Pancreas (tissue), 10 donors: ENCODE results near the gene BACE2. TPM values are rescaled to one million over a fixed set of nuclear protein-coding genes. Genes with fewer than 3 reads are reported as not detected.

Experiments
- ATAC-seq, 4 donors: fragments of 200-7000 bp; cut with Tn5 transposase; one replicate each; pipeline versions ENCODE4 v1.8.0 to v1.9.1; 2020; ENCODE audit warnings: mild to moderate bottlenecking in 4 of 4, moderate library complexity in 4 of 4
- DNase-seq, 6 donors: peaks; one replicate each; pipeline ENCODE4 v3.0.0-alpha.2; 2020
- FAIRE-seq: peaks from 2 replicates; lab custom pipeline; 2012; peaks lifted over from hg19 to GRCh38; lab: Jason Lieb, UNC
- H3K27ac ChIP-seq, 4 donors: fragments of 200-600 bp; sonication (generic); 1 replicate in 3 of 4; 2 replicates in 1 of 4; pipeline versions ENCODE4 v1.5.0 to v1.8.0; 2020
- H3K27me3 ChIP-seq, 4 donors: fragments of 200-600 bp; one replicate each; pipeline ENCODE4 v1.8.0; 2021
- H3K36me3 ChIP-seq, 3 donors: fragments of 200-600 bp; sonication (generic) in 1 of 3; one replicate each; pipeline versions ENCODE4 v1.5.0 to v1.8.0; 2020 to 2021
- H3K4me1 ChIP-seq, 3 donors: fragments of 200-600 bp; one replicate each; pipeline ENCODE4 v1.8.0; 2021
- H3K4me3 ChIP-seq, 4 donors: fragments of 200-600 bp; sonication (generic) in 2 of 4; one replicate each; pipeline versions ENCODE4 v1.5.0 to v1.8.0; 2020 to 2021
- H3K9me3 ChIP-seq, 4 donors: fragments of 200-600 bp; one replicate each; pipeline ENCODE4 v1.8.0; 2021
- CTCF ChIP-seq, 4 donors: fragments of 200-600 bp; sonication (generic) in 3 of 4; IDR thresholded peaks; one replicate each; pipeline versions ENCODE4 v1.5.0 to v1.8.0; 2021; ENCODE audit warnings: antibody characterized with exemption in 4 of 4
- WGBS, 2 donors: extraction: QIAGEN DNeasy Blood & Tissue Kit; methylation state at CpG; one replicate each; pipeline ENCODE4 v1.1.7; 2013; 5-methylcytosine and 5-hydroxymethylcytosine counted together
- intact Hi-C, 3 donors: fragments of 100-400 bp; cut with DNase I; formaldehyde crosslinking; loops; one replicate each; pipeline versions ENCODE4 v1.11.1 to v1.14.2; 2022
- polyA plus RNA-seq, 2 donors: library from polyadenylated mRNA; stranded (reverse); fragments of 200-250 nt; gene quantifications; one replicate each; pipeline ENCODE4 v1.2.3, GENCODE V29; 2013
- total RNA-seq, 6 donors: library from RNA; stranded (reverse); fragmentation: NEBNext Ultra II Directional in 4 of 6; extraction: Animal tissue kit (Norgen Biotek cat#: 25700) in 4 of 6; gene quantifications; one replicate each; pipeline versions ENCODE4 v1.2.1 to v1.2.4, GENCODE V29; 2021 to 2023
- donor health status: healthy with polysubstance abuse.
- donor health status: DM: no; HTN: no; CAD: no; lungs with moderate emphysema.
- donor health status: DM: no; HTN: no; CAD: no.
- donor health status: control.
- donor health status: control.
- donor health status: Bipolar disorder and iron deficiency.
- donor health status: DM: yes; HTN: yes; CAD: no.
- donor health status: DM: no; HTN: no; CAD: no.
- donor health status: DM: no; HTN: no; CAD: no.
- donor health status: DM: yes; HTN: yes; CAD: no.

The BACE2 gene
- total and polyA plus RNA-seq, 8 donors, result 14.4 to 85.6 (median 42.9) TPM

GRCh38 chr21:41322496-41323382, 154.8 kb downstream of the BACE2 start:
- Histone ChIP-seq H3K4me3 (peak overlapping the region in 1 of 4 donors; percentile 10), H3K27ac (peak overlapping the region; percentile 23 to 89 (median 68)), H3K36me3 (no peaks in the 10 kb centered on the region), H3K4me1 (peaks cover 50 to 78% (median 74%) of the 10 kb centered on the region in 3 donors), H3K27me3 (no peaks in the 10 kb centered on the region), H3K9me3 (no peaks in the 10 kb centered on the region)
- no peak for TF ChIP-seq CTCF (IDR thresholded peaks at IDR 0.05)
- DNase-seq (peak in 5 of 6 donors; percentile 47 to 62 (median 60)), ATAC-seq (peak; percentile 40 to 68 (median 52)), FAIRE-seq (no peak)
- WGBS, 2 donors, result 35 to 36% methylated on average over 23 of the region's 23 CpGs
- intact Hi-C loops, result no loop called here

- H3K27me3 ChIP-seq, result no peaks in the 10 kb centered on the region
- no peaks in the 10 kb centered on the region for H3K9me3 ChIP-seq
- WGBS, 2 donors, result 51 to 59% methylated on average over 7 of the region's 7 CpGs
- H3K36me3 ChIP-seq, result no peaks in the 10 kb centered on the region
- H3K4me1 ChIP-seq, result peaks cover 50 to 71% (median 65%) of the 10 kb centered on the region in 3 donors
- intact Hi-C loops, result no loop called here
- FAIRE-seq (no peak), ATAC-seq (peak; percentile 1 to 37 (median 8)), DNase-seq (no peak)
- peak overlapping the region; percentile 2 to 89 (median 56) for H3K27ac ChIP-seq
- no peak for TF ChIP-seq CTCF (IDR thresholded peaks at IDR 0.05)
- H3K4me3 ChIP-seq, result no peak overlapping the region
These were observed 157.4 kb downstream of the BACE2 start for GRCh38 chr21:41325138-41325912.

GRCh38 chr21:41326414-41327080, 158.6 kb downstream of the BACE2 start:
- intact Hi-C loops, result no loop called here
- peaks cover 38 to 60% (median 55%) of the 10 kb centered on the region in 3 donors for H3K4me1 ChIP-seq
- H3K27me3 ChIP-seq, result no peaks in the 10 kb centered on the region
- peak; percentile 63 to 73 (median 71) for ATAC-seq
- no peak for FAIRE-seq
- TF ChIP-seq CTCF (IDR thresholded peaks at IDR 0.05), result no peak
- no peaks in the 10 kb centered on the region for H3K9me3 ChIP-seq
- DNase-seq, result peak; percentile 72 to 81 (median 80)
- WGBS, 2 donors, result 61 to 62% methylated on average over 13 of the region's 13 CpGs
- H3K27ac ChIP-seq, result peak overlapping the region in 3 of 4 donors; percentile 12 to 89 (median 63)
- H3K4me3 ChIP-seq, result no peak overlapping the region
- peaks cover 0 to 4% (median 0%) of the 10 kb centered on the region in 3 donors for H3K36me3 ChIP-seq

DNA sequence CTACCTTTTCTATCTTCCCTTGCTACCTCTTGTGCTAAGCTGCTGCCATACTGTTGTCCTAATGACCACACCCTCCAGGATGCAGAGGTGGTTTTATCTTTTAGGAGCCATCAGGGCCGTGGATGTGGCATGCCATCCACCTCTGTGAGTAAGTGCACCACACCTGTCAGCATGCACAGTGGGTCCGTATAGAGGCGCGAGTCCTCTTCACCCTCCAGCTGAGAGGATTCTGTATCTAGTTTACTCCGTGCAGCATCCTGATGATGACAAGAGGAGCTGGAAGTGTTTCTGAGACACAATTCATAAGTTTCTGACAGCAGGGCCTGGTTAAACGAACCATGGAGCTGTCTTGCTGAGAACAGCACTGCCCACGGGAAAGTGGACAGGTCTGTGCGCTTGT, 159.8 kb downstream of the BACE2 start:
- intact Hi-C loops, result no loop called here
- H3K4me1 ChIP-seq, result peaks cover 29 to 48% (median 43%) of the 10 kb centered on the region in 3 donors
- no peak overlapping the region for H3K27ac ChIP-seq
- no peak for ATAC-seq
- 89% methylated on average over 8 of the region's 8 CpGs for WGBS, 2 donors
- no peaks in the 10 kb centered on the region for H3K27me3 ChIP-seq
- no peaks in the 10 kb centered on the region for H3K9me3 ChIP-seq
- FAIRE-seq, result no peak
- peak in 1 of 6 donors; percentile 27 for DNase-seq
- no peak overlapping the region for H3K4me3 ChIP-seq
- H3K36me3 ChIP-seq, result peaks cover 0 to 4% (median 0%) of the 10 kb centered on the region in 3 donors
- no peak for TF ChIP-seq CTCF (IDR thresholded peaks at IDR 0.05)
